Lower leg skin (tissue), 4 donors: ENCODE measurements around the gene FAM234A. TPM values are rescaled to one million over a fixed set of nuclear protein-coding genes. Genes with fewer than 3 reads are reported as not detected.
A peak's percentile ranks its signal among the peaks of the same experiment; 100 is the strongest.

ENCODE experiments used
- DNase-seq, 2 donors: peaks; one replicate each; pipeline ENCODE4 v3.0.0-alpha.2; 2019; ENCODE audit warnings: low spot score in 2 of 2
- H3K4me3 ChIP-seq: fragments of 200-600 bp; sonication (generic); 2 replicates; pipeline ENCODE4 v1.5.1; 2017; ENCODE audit warnings: mild to moderate bottlenecking, low read depth; ENCODE audit not compliant: poor library complexity, severe bottlenecking
- POLR2A ChIP-seq, 2 donors: fragments of 450-650 bp; IDR thresholded peaks; one replicate each; pipeline ENCODE4 v1.6.1; 2016 to 2017; ENCODE audit warnings: antibody characterized with exemption in 2 of 2, mild to moderate bottlenecking in 1 of 2, moderate library complexity in 1 of 2
- WGBS, 2 donors: methylation state at CpG; one replicate each; pipeline ENCODE4 v1.1.5; 2018; 5-methylcytosine and 5-hydroxymethylcytosine counted together
- intact Hi-C: fragments of 100-400 bp; cut with DNase I; formaldehyde crosslinking; loops from one replicate; pipeline ENCODE4 v1.15.0; 2023; ENCODE audit warnings: low total_unique reads
- total RNA-seq, 4 donors: library from RNA; depleted of rRNA; stranded (reverse); fragments of >200 nt; gene quantifications; one replicate each; pipeline ENCODE4 v1.1.0, GENCODE V29; 2016
- TF ChIP-seq, protein P1 (sequence below), 3 donors: fragments of 450-650 bp; IDR thresholded peaks; one replicate each; pipeline ENCODE4 v1.5.1; 2016; ENCODE audit warnings: antibody characterized with exemption in 3 of 3, mild to moderate bottlenecking in 3 of 3, moderate library complexity in 2 of 3

FAM234A gene, protein sequence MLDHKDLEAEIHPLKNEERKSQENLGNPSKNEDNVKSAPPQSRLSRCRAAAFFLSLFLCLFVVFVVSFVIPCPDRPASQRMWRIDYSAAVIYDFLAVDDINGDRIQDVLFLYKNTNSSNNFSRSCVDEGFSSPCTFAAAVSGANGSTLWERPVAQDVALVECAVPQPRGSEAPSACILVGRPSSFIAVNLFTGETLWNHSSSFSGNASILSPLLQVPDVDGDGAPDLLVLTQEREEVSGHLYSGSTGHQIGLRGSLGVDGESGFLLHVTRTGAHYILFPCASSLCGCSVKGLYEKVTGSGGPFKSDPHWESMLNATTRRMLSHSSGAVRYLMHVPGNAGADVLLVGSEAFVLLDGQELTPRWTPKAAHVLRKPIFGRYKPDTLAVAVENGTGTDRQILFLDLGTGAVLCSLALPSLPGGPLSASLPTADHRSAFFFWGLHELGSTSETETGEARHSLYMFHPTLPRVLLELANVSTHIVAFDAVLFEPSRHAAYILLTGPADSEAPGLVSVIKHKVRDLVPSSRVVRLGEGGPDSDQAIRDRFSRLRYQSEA
- total RNA-seq, result 100 to 1,000 TPM in 3 of 4 donors, 10 to 100 TPM in 1; 61.4 to 123 (median 110) TPM

DNA sequence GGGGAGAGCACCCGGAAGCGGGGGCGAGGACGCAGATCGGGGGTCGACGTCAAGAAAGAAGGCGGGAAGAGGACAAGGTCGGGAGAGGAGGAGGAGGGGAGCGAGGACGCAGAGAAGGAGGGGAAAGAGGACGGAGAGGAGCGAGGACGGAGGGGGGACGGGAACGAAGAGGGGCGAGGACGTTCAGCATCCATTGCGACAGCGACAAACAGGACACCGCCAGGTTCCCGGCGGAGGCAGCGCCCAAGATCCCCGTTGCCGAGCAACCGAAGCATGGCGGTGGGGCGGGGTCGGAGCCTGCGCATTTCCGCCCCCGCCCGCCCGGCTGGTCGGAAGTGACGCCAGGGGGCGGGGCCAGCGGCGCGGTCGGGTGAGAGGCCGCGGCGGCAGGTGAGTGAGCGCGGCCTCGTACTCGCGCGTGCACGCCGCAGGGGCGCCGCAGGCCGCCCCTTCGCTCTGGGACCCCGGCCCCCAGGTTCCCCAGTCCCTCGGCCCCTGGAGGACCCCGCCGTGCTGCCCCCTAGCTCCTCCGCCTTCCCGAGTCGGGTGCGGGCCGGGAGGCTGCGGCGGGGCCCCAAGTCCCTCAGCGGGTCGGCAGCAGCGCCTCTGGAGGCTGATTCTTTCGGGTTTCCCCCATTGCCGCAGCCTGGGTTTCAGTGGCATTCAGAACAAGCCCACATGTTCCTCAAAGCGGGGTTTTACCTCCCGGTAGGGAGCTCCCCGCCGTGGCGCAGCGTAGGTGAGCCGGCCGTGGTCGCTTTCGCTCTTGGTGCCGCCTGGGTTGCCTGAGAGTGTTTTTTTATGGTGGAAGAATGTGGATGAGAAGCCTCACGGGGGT, at the start of gene FAM234A:
TSS of gene FAM234A (plus strand) at position 354 of the 838 bp plus-strand sequence. CDS start 19,593 bp downstream, outside the sequence.
- peak in 1 of 2 donors; percentile 84 for TF ChIP-seq POLR2A (IDR thresholded peaks at IDR 0.05)
- TF ChIP-seq, protein P1, sequence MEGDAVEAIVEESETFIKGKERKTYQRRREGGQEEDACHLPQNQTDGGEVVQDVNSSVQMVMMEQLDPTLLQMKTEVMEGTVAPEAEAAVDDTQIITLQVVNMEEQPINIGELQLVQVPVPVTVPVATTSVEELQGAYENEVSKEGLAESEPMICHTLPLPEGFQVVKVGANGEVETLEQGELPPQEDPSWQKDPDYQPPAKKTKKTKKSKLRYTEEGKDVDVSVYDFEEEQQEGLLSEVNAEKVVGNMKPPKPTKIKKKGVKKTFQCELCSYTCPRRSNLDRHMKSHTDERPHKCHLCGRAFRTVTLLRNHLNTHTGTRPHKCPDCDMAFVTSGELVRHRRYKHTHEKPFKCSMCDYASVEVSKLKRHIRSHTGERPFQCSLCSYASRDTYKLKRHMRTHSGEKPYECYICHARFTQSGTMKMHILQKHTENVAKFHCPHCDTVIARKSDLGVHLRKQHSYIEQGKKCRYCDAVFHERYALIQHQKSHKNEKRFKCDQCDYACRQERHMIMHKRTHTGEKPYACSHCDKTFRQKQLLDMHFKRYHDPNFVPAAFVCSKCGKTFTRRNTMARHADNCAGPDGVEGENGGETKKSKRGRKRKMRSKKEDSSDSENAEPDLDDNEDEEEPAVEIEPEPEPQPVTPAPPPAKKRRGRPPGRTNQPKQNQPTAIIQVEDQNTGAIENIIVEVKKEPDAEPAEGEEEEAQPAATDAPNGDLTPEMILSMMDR (IDR thresholded peaks at IDR 0.05), result peak in 1 of 3 donors; percentile 30
- peak; percentile 92 to 98 for DNase-seq
- intact Hi-C loops, result no loop called here
- peak within 1 kb of the TSS; percentile 64 for H3K4me3 ChIP-seq
- WGBS, 2 donors, result 1% methylated on average over 71 to 73 of the region's 85 CpGs

DNA sequence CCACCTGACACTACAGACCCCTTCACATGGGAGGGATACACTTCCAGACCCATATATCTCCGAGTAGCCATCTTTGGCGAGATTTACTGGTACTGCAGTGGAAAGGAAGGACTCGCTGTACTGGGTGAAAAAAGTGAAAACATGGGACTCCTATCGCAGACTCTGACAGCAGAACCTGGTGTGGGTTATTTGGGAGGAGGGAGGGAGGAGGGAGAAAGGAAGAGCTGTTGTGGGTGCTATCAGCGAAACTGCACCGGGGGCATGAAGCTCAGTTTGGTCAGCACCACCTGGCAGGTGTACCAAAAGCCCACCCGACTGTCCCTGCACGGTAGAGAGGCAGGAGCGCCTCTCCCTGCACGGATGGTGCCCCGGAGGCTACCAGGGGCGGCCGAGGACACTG, 49.4 kb upstream of the FAM234A start:
- WGBS, 2 donors, result 78 to 84% methylated on average over 13 of the region's 13 CpGs
- DNase-seq, result no peak
- H3K4me3 ChIP-seq, result no peak overlapping the region
- no peak for TF ChIP-seq POLR2A (IDR thresholded peaks at IDR 0.05)
- TF ChIP-seq, protein P1 (IDR thresholded peaks at IDR 0.05), result no peak
- intact Hi-C loops, result no loop called here

DNA sequence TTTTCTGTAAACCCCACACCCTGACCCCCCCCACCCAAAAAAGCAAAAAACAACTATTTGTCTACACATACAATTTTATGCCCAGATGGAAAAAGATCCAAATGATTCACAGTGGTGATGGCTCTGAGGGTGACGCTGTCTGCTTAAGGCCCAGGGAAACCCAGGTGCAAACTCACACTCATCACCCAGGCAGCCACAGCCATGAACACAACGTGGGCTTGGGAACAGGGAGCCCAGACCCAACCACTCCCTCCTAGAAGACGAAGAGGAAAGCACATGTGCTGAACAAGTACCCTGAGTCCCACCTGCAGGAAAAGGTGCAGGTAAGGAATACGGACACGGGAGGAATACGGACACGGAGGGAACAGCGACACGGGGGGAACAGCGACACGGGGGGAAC, 48.9 kb upstream of the FAM234A start:
- TF ChIP-seq, protein P1 (IDR thresholded peaks at IDR 0.05), result no peak
- no peak for TF ChIP-seq POLR2A (IDR thresholded peaks at IDR 0.05)
- H3K4me3 ChIP-seq, result no peak overlapping the region
- WGBS, 2 donors, result 69 to 73% methylated on average over 7 to 8 of the region's 11 CpGs
- DNase-seq, result no peak
- intact Hi-C loops, result no loop called here

DNA sequence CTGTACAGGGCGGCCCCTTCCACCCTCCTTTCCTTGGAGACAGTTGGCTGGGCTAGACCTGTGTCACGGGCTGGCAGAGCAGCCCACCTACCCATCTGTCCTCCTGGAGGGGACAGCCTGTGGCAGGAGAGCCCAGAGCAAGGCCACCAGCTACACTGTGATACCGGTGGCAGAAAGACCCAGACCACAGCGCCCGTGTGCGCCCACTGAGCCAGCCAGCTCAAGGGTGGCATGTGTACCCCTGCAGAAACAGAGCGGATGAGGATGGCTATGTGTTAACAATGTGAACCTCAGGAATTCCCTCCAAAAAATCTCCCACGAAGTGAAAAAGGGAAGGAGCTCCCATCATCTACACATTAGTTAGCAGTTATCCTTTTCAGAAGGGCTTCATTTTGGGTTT, 47.3 kb upstream of the FAM234A start:
- no peak overlapping the region for H3K4me3 ChIP-seq
- 90 to 94% methylated on average over 8 of the region's 8 CpGs for WGBS, 2 donors
- DNase-seq, result no peak
- no peak for TF ChIP-seq POLR2A (IDR thresholded peaks at IDR 0.05)
- TF ChIP-seq, protein P1 (IDR thresholded peaks at IDR 0.05), result no peak
- intact Hi-C loops, result no loop called here

DNA sequence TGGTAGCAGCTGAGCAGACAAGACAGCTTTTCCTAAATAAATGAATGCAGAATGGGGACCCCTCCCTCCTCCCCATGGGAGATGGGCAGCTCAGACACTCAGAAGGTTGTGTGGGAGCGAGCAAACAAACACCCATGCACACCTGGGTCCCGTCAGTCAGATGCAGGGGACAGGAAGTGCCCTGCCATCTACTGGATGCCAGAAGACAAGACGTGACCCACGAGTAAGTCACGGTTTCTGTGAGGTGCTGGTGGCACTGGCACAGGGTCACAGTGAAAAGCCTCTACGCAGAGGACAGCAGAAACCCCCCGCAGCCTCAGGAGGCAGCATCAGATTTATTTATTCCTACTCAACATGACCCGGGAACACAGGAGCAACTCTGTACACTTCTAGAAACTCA, 45.9 kb upstream of the FAM234A start:
- TF ChIP-seq, protein P1 (IDR thresholded peaks at IDR 0.05), result no peak
- TF ChIP-seq POLR2A (IDR thresholded peaks at IDR 0.05), result no peak
- DNase-seq, result no peak
- H3K4me3 ChIP-seq, result no peak overlapping the region
- 71 to 79% methylated on average over 8 of the region's 8 CpGs for WGBS, 2 donors
- intact Hi-C loops, result no loop called here
